ENCODE data around the gene ITGA11.

ITGA11 gene

DNA sequence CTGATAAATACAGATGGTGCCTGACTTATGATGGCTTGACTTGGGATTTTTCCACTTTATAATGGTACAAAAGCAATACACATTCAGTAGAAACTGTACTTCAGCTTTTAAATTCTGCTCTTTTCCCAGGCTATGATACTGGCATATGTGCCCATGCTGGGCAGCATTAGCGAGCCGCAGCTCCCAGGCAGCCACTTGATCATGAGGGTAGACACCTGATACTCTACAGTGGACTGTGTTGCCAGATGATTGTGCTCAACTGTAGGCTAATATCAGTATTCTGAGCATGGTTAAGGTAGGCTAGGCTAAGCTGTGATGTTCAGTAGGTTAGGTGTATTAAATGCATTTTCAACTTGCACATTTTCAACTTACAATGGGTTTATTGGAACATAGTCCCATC lies 172.1 kb downstream of the ITGA11 start:
- Mint-ChIP-seq H3K27me3 (peaks cover 26 to 48% of the 10 kb centered on the region in 2 donors), H3K4me3 (no peak overlapping the region), H3K9me3 (no peaks in the 10 kb centered on the region), H3K4me1 (ENCODE audit: low read depth in 2 of 2) (no peaks in the 10 kb centered on the region), H3K36me3 (ENCODE audit: insufficient read depth) (no peaks in the 10 kb centered on the region), H3K27ac (no peak overlapping the region)
- ATAC-seq (replicated peaks) (no peak), DNase-seq (no peak)

DNA sequence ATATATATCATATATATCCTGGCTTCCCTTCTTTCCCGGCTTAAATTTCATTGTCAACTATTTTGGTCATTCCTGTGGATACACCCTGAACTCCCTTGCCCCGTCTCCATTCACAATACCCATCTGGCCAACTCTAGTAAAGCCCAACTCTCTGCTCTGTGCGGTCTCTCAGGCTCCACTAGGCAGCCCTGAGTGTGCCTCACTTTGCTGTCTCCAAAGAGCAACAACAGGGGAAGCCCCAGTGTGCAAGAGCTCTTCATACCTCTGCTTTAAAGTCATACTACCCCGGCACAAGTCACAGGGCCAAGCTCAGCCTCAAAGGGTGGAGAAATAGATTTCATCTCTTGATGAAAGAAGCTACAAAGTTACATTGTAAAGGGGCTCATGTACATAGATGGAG lies 173.3 kb downstream of the ITGA11 start:
- ATAC-seq (replicated peaks) (no peak), DNase-seq (no peak)
- H3K9me3 Mint-ChIP-seq, result no peaks in the 10 kb centered on the region

GRCh38 chr15:68256675-68257450 lies 175.1 kb downstream of the ITGA11 start:
- no peak overlapping the region for H3K27ac Mint-ChIP-seq
- DNase-seq, result peak in 2 of 3 experiments; percentile 16
- H3K27me3 Mint-ChIP-seq, result peaks cover 22 to 32% of the 10 kb centered on the region in 2 donors
- no peaks in the 10 kb centered on the region for H3K9me3 Mint-ChIP-seq
- peak overlapping the region; percentile 43 to 67 for H3K4me3 Mint-ChIP-seq
- H3K36me3 Mint-ChIP-seq (ENCODE audit: insufficient read depth), result peaks cover 3% of the 10 kb centered on the region
- peak; percentile 66 for ATAC-seq (replicated peaks)
- H3K4me1 Mint-ChIP-seq (ENCODE audit: low read depth in 2 of 2), result no peaks in the 10 kb centered on the region

More for the DNA sequence above, 173.3 kb downstream of the ITGA11 start:
- Mint-ChIP-seq H3K4me1 (ENCODE audit: low read depth in 2 of 2) (no peaks in the 10 kb centered on the region), H3K27ac (no peak overlapping the region), H3K4me3 (no peak overlapping the region), H3K36me3 (ENCODE audit: insufficient read depth) (peaks cover 3% of the 10 kb centered on the region), H3K27me3 (peaks cover 22 to 45% of the 10 kb centered on the region in 2 donors)

GRCh38 chr15:68252925-68253534 lies 178.9 kb downstream of the ITGA11 start:
- peaks cover 24 to 46% of the 10 kb centered on the region in 2 donors for H3K27me3 Mint-ChIP-seq
- peaks cover 3% of the 10 kb centered on the region for H3K36me3 Mint-ChIP-seq (ENCODE audit: insufficient read depth)
- DNase-seq, result peak; percentile 27 to 38 (median 35)
- H3K27ac Mint-ChIP-seq, result no peak overlapping the region
- no peaks in the 10 kb centered on the region for H3K9me3 Mint-ChIP-seq
- ATAC-seq (replicated peaks), result peak; percentile 73
- H3K4me1 Mint-ChIP-seq (ENCODE audit: low read depth in 2 of 2), result no peaks in the 10 kb centered on the region
- no peak overlapping the region for H3K4me3 Mint-ChIP-seq

GRCh38 chr15:68249058-68249713 lies 182.8 kb downstream of the ITGA11 start:
- no peak for DNase-seq

More at GRCh38 chr15:68249058-68249713, 182.8 kb downstream of the ITGA11 start:
- Mint-ChIP-seq H3K36me3 (ENCODE audit: insufficient read depth) (no peaks in the 10 kb centered on the region), H3K27me3 (peaks cover 15 to 32% of the 10 kb centered on the region in 2 donors), H3K4me3 (no peak overlapping the region), H3K9me3 (no peaks in the 10 kb centered on the region), H3K4me1 (ENCODE audit: low read depth in 2 of 2) (no peaks in the 10 kb centered on the region), H3K27ac (no peak overlapping the region)
- ATAC-seq (replicated peaks), result no peak
